Left lung (tissue), 10 donors: ENCODE data around the gene LCN1. TPM values are rescaled to one million over a fixed set of nuclear protein-coding genes. Genes with fewer than 3 reads are reported as not detected.

Experiments
- ATAC-seq: fragments of 200-7000 bp; cut with Tn5 transposase; one replicate; pipeline ENCODE4 v1.9.1; 2020; ENCODE audit warnings: moderate library complexity
- DNase-seq, 4 donors: peaks; one replicate each; pipeline ENCODE4 v3.0.0-alpha.2; 2013 to 2020
- H3K27ac ChIP-seq, 2 donors: fragments of 200-600 bp; sonication (generic) in 1 of 2; one replicate each; pipeline versions ENCODE4 v1.5.0 to v1.8.0; 2020 to 2021
- H3K27me3 ChIP-seq, 2 donors: fragments of 200-600 bp; sonication (generic) in 1 of 2; one replicate each; pipeline versions ENCODE4 v1.5.0 to v1.8.0; 2020 to 2021
- H3K36me3 ChIP-seq, 2 donors: fragments of 200-600 bp; sonication (generic) in 1 of 2; one replicate each; pipeline versions ENCODE4 v1.5.0 to v1.8.0; 2020 to 2021
- H3K4me1 ChIP-seq, 2 donors: fragments of 200-600 bp; one replicate each; pipeline ENCODE4 v1.8.0; 2021
- H3K4me3 ChIP-seq, 2 donors: fragments of 200-600 bp; sonication (generic) in 1 of 2; one replicate each; pipeline versions ENCODE4 v1.5.0 to v1.8.0; 2020 to 2021; ENCODE audit warnings: mild to moderate bottlenecking in 1 of 2
- H3K9me3 ChIP-seq, 2 donors: fragments of 200-600 bp; sonication (generic) in 1 of 2; one replicate each; pipeline versions ENCODE4 v1.5.0 to v1.8.0; 2020 to 2021
- intact Hi-C, 2 donors: fragments of 100-400 bp; cut with DNase I; formaldehyde crosslinking; loops; one replicate each; pipeline versions ENCODE4 v1.11.2 to v1.14.2; 2022
- polyA plus RNA-seq, 6 donors: library from polyadenylated mRNA; unstranded; fragments of 120-200 nt; gene quantifications; one replicate each; pipeline ENCODE4 v1.2.1, GENCODE V29; 2013; ENCODE audit not compliant: insufficient read length in 6 of 6
- total RNA-seq, 2 donors: library from RNA; stranded (reverse); fragmentation: NEBNext Ultra II Directional; extraction: Animal tissue kit (Norgen Biotek cat#: 25700); gene quantifications; one replicate each; pipeline ENCODE4 v1.2.1, GENCODE V29; 2021
- TF ChIP-seq, protein P1 (sequence below), 2 donors: fragments of 200-600 bp; sonication (generic) in 1 of 2; IDR thresholded peaks; one replicate each; pipeline versions ENCODE4 v1.5.0 to v1.8.0; 2021; ENCODE audit warnings: antibody characterized with exemption in 2 of 2
- donor health status: DM: no; HTN: yes; CAD: no.
- donor health status: DM: no; HTN: no; CAD: no.

Gene LCN1
- total and polyA plus RNA-seq, 8 donors: not detected

DNA sequence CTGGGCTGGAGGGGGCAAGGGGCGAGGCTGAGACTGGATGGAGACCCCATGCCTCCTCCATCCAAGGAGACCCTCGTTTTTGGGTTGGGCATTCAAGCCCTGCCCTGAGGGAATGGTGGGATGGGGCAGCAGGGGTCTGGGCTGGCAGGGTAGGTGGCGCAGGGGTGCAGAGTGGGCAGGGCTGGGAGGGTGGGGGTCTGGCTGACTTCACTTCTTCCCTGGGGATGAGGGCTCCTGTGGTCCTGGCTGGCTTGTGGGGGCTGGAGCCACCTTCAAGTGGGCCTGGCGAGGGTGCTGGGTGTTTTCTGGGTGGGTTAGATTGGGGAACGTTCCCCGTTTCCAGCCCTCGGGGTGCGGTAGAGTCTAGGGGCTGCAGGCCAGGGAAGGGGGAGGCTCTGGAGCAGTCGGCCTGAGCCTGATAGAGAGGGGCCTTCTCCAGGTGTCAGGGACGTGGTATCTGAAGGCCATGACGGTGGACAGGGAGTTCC is 412 bp downstream of the LCN1 start:
- intact Hi-C loops: no loop called here
- Histone ChIP-seq H3K9me3 (no peaks in the 10 kb centered on the region), H3K4me1 (no peaks in the 10 kb centered on the region), H3K4me3 (no peak overlapping the region), H3K36me3 (no peaks in the 10 kb centered on the region), H3K27ac (no peak overlapping the region), H3K27me3 (peaks cover 0 to 63% of the 10 kb centered on the region in 2 donors)
- DNase-seq (no peak), ATAC-seq (no peak)
- TF ChIP-seq, protein P1, sequence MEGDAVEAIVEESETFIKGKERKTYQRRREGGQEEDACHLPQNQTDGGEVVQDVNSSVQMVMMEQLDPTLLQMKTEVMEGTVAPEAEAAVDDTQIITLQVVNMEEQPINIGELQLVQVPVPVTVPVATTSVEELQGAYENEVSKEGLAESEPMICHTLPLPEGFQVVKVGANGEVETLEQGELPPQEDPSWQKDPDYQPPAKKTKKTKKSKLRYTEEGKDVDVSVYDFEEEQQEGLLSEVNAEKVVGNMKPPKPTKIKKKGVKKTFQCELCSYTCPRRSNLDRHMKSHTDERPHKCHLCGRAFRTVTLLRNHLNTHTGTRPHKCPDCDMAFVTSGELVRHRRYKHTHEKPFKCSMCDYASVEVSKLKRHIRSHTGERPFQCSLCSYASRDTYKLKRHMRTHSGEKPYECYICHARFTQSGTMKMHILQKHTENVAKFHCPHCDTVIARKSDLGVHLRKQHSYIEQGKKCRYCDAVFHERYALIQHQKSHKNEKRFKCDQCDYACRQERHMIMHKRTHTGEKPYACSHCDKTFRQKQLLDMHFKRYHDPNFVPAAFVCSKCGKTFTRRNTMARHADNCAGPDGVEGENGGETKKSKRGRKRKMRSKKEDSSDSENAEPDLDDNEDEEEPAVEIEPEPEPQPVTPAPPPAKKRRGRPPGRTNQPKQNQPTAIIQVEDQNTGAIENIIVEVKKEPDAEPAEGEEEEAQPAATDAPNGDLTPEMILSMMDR (IDR thresholded peaks at IDR 0.05): no peak

DNA sequence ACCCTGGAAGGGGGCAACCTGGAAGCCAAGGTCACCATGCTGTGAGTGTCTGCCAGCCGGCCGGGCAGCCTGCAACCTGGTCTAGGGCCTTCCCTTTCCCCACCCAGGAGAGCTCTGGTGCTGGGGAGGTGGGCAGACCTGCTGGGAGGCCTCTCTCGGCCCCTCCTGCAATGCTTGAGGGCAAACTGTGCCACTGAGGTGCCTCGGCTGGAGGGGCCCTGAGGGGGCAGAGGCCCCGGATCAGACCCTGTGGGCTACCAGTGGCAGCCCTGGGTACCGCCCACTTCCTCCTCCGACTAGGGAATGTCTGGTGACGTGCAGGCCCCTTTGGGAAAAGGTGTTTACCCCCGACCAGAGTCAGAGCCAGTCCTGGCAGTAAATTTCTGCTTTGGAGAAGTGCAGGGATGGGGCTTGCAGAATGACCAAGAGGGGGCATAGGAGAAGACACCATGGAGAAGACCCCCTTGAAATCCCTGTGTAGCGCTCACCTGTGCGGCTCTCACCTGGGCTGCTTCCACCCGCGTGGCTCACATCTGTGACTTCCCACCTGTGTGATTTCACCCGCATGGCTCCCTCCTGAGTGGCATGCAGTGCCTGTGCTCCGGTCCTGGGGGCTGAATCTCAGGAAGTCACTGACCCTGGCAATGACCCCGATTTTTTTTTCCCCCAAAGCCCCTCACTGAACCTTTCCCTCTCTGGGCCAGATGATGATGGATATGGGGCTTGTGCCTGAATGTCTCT is 1.1 kb downstream of the LCN1 start:
- peaks cover 0 to 67% of the 10 kb centered on the region in 2 donors for H3K27me3 ChIP-seq

DNA sequence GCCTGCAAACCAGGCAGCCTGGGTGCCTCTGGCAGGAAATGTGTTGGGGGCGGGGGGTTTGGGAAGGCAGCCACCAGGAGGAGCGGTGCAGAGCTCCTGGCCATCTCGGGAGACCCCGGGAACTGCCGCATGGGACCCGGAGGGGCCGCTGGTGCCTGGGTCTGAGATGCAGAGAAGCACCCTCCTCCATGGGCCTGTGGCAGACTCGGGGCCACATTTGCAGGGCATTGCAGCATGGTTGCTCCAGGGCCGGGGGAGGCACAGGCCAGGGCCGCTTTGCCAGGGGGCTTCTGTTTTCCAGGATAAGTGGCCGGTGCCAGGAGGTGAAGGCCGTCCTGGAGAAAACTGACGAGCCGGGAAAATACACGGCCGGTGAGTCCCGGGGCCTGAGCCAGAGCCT is 1.7 kb downstream of the LCN1 start:
- no peak overlapping the region for H3K4me3 ChIP-seq
- no peaks in the 10 kb centered on the region for H3K36me3 ChIP-seq
- peaks cover 0 to 61% of the 10 kb centered on the region in 2 donors for H3K27me3 ChIP-seq
- no peaks in the 10 kb centered on the region for H3K9me3 ChIP-seq
- no peaks in the 10 kb centered on the region for H3K4me1 ChIP-seq
- TF ChIP-seq, protein P1 (IDR thresholded peaks at IDR 0.05): no peak
- intact Hi-C loops: no loop called here
- no peak for ATAC-seq
- peak in 2 of 4 donors; percentile 27 to 72 for DNase-seq
- H3K27ac ChIP-seq: no peak overlapping the region

More for the DNA sequence above, 1.1 kb downstream of the LCN1 start:
- H3K4me1 ChIP-seq: no peaks in the 10 kb centered on the region
- no peak overlapping the region for H3K4me3 ChIP-seq
- H3K27ac ChIP-seq: no peak overlapping the region
- TF ChIP-seq, protein P1 (IDR thresholded peaks at IDR 0.05): no peak
- H3K36me3 ChIP-seq: no peaks in the 10 kb centered on the region
- H3K9me3 ChIP-seq: no peaks in the 10 kb centered on the region
- ATAC-seq (no peak), DNase-seq (peak in 1 of 4 donors; percentile 57)
- intact Hi-C loops: no loop called here

DNA sequence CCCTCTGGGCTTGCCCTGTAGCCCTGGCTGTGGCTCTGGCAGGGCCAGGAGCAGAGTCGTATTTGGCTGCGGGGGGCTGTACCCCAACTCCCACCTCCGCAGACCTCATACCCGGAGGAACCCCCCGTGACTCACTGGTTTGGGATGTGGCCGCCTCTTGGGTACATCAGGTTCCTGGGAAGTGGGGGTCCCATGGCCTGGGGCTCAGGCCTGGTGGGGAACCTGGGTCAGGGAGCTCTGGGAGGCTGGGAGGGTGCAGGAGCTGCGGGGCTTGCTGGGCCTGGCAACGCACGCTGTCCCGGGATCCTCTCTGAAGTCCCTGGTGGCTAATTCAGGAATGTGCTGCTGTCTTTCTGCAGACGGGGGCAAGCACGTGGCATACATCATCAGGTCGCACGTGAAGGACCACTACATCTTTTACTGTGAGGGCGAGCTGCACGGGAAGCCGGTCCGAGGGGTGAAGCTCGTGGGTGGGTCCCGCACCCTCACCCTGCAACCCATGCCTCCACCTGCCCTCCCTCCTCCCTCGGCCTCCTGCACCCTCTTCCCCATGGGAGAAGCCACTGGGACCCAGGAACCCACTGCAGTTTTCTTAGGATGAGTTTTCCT is 2.4 kb downstream of the LCN1 start:
- DNase-seq: peak in 1 of 4 donors; percentile 49
- no peaks in the 10 kb centered on the region for H3K9me3 ChIP-seq
- peaks cover 0 to 55% of the 10 kb centered on the region in 2 donors for H3K27me3 ChIP-seq
- intact Hi-C loops: no loop called here
- no peaks in the 10 kb centered on the region for H3K36me3 ChIP-seq
- no peak for ATAC-seq
- no peaks in the 10 kb centered on the region for H3K4me1 ChIP-seq
- no peak overlapping the region for H3K4me3 ChIP-seq
- no peak overlapping the region for H3K27ac ChIP-seq
- TF ChIP-seq, protein P1 (IDR thresholded peaks at IDR 0.05): no peak

DNA sequence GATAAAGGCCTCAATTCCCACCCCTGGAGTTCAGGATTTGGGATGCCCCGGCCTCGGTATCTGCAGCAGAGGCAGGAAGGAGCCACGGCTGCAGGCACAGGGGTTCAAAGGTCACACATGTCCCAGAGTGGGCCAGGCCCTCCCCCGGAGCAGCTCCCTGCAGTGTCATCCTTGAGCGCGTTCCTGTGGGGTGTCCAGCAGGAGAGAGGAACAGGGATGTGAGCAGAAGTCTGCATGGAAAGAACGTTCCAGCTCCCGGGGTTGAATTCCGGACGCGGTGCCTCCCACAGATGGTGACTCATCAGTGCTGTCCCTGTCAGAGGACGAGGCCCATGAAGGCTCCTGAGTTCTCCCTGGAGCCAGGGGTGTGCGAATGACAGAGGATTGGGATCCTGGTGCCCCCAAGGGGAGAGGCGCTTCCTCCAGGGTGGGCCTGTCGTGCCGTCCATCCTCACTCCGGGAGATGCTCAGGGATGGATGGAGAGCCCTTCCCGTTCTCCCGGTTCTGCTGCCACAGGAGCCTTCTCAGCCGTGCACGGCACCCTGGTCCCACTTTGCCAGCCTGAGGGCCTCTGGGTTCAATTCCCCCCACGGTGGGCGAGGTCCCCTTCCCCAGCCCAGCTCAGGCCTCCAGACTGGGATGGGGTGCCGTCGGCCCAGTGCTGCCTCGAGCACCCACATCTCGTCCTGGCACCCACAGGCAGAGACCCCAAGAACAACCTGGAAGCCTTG is 3.1 kb downstream of the LCN1 start:
- TF ChIP-seq, protein P1 (IDR thresholded peaks at IDR 0.05): no peak
- Histone ChIP-seq H3K27ac (no peak overlapping the region), H3K4me1 (no peaks in the 10 kb centered on the region), H3K4me3 (no peak overlapping the region), H3K27me3 (peaks cover 0 to 53% of the 10 kb centered on the region in 2 donors), H3K9me3 (no peaks in the 10 kb centered on the region), H3K36me3 (no peaks in the 10 kb centered on the region)
- intact Hi-C loops: no loop called here
- ATAC-seq (no peak), DNase-seq (peak in 1 of 4 donors; percentile 61)
